Tibial nerve (tissue), 4 donors: ENCODE measurements around the gene UPB1. TPM values are rescaled to one million over a fixed set of nuclear protein-coding genes. Genes with fewer than 3 reads are reported as not detected.

Experiments used
- DNase-seq, 2 donors: peaks; one replicate each; pipeline ENCODE4 v3.0.0-alpha.2; 2019; ENCODE audit warnings: low spot score in 2 of 2
- H3K27ac ChIP-seq, 4 donors: fragments of 200-600 bp; sonication (generic) in 3 of 4; one replicate each; pipeline ENCODE4 v1.5.1; 2017 to 2019; ENCODE audit warnings: mild to moderate bottlenecking in 1 of 4
- H3K27me3 ChIP-seq, 2 donors: fragments of 200-600 bp; sonication (generic) in 1 of 2; one replicate each; pipeline versions ENCODE4 v1.5.1 to v1.6.0; 2017 to 2019
- H3K36me3 ChIP-seq, 3 donors: fragments of 200-600 bp; sonication (generic); one replicate each; pipeline ENCODE4 v1.5.1; 2018 to 2019
- H3K4me1 ChIP-seq, 4 donors: fragments of 200-600 bp; sonication (generic) in 3 of 4; one replicate each; pipeline ENCODE4 v1.5.1; 2017 to 2019
- H3K4me3 ChIP-seq, 4 donors: fragments of 200-600 bp; sonication (generic) in 3 of 4; one replicate each; pipeline ENCODE4 v1.5.1; 2017 to 2019; ENCODE audit warnings: mild to moderate bottlenecking in 1 of 4, moderate library complexity in 1 of 4
- H3K9me3 ChIP-seq, 4 donors: fragments of 200-600 bp; sonication (generic) in 3 of 4; one replicate each; pipeline ENCODE4 v1.5.1; 2017 to 2019
- CTCF ChIP-seq, 5 experiments: fragments of 200-600 bp in 3 of 5; fragments of 450-650 bp in 2 of 5; sonication (generic) in 3 of 5; IDR thresholded peaks; one replicate each; pipeline ENCODE4 v1.5.1; 2016 to 2019; ENCODE audit warnings: antibody characterized with exemption in 5 of 5, mild to moderate bottlenecking in 3 of 5, moderate library complexity in 2 of 5
- EP300 ChIP-seq, 2 donors: sonication (generic); formaldehyde crosslinking; IDR thresholded peaks; one replicate each; pipeline ENCODE4 v1.6.1; 2017; ENCODE audit warnings: antibody characterized with exemption in 2 of 2, mild to moderate bottlenecking in 1 of 2
- POLR2A ChIP-seq, 2 donors: fragments of 450-650 bp; IDR thresholded peaks; one replicate each; pipeline ENCODE4 v1.6.1; 2017; ENCODE audit warnings: antibody characterized with exemption in 2 of 2, mild to moderate bottlenecking in 2 of 2, moderate library complexity in 2 of 2
- WGBS, 2 donors: methylation state at CpG; one replicate each; pipeline ENCODE4 v1.1.5; 2018; 5-methylcytosine and 5-hydroxymethylcytosine counted together
- total RNA-seq, 4 donors: library from RNA; depleted of rRNA; stranded (reverse); fragments of >200 nt; gene quantifications; one replicate each; pipeline ENCODE4 v1.1.0, GENCODE V29; 2016

The UPB1 gene
- total RNA-seq, 4 donors from 2014 or later, result 0.44 to 0.98 (median 0.63) TPM; not detected in 1

DNA sequence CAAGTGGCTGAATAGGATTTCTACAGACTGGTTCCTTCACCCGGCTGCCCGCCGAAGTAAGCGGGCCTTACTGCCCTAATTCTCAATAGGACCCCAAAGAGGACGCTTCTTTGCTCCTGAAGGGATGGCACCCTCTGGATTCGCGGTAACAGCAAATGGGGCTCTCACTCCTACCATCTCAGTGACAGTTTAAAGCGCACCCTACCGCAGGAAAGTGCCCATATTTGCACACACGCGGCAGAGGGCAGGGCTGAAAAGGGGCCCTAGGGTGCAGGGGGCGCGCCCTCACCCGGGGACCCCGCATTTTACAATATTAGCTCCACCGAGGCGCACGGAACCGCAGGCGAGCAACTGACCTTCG lies 985 bp upstream of the UPB1 start:
- 51 to 52% methylated on average over 13 to 21 of the region's 21 CpGs for WGBS, 2 donors

GRCh38 chr22:24495365-24495675 lies 188 bp downstream of the UPB1 start:
- no peak overlapping the region for H3K4me3 ChIP-seq
- DNase-seq, result no peak
- 94 to 97% methylated on average over 17 of the region's 17 CpGs for WGBS, 2 donors
- peaks cover 0 to 12% (median 0%) of the 10 kb centered on the region in 4 donors for H3K4me1 ChIP-seq
- TF ChIP-seq POLR2A (IDR thresholded peaks at IDR 0.05), result no peak
- no peak for TF ChIP-seq EP300 (IDR thresholded peaks at IDR 0.05)
- no peak for TF ChIP-seq CTCF (IDR thresholded peaks at IDR 0.05)
- no peaks in the 10 kb centered on the region for H3K36me3 ChIP-seq
- H3K27me3 ChIP-seq, result peaks cover 0 to 29% of the 10 kb centered on the region in 2 donors
- H3K9me3 ChIP-seq, result no peaks in the 10 kb centered on the region
- no peak overlapping the region for H3K27ac ChIP-seq

More for the DNA sequence above, 985 bp upstream of the UPB1 start:
- peaks cover 0 to 29% of the 10 kb centered on the region in 2 donors for H3K27me3 ChIP-seq
- DNase-seq, result no peak
- H3K4me1 ChIP-seq, result peaks cover 0 to 12% (median 0%) of the 10 kb centered on the region in 4 donors
- no peak overlapping the region for H3K27ac ChIP-seq
- no peaks in the 10 kb centered on the region for H3K9me3 ChIP-seq
- H3K36me3 ChIP-seq, result no peaks in the 10 kb centered on the region
- H3K4me3 ChIP-seq, result peak overlapping the region in 1 of 4 donors; percentile 26
- TF ChIP-seq CTCF (IDR thresholded peaks at IDR 0.05), result no peak
- no peak for TF ChIP-seq POLR2A (IDR thresholded peaks at IDR 0.05)
- TF ChIP-seq EP300 (IDR thresholded peaks at IDR 0.05), result no peak

GRCh38 chr22:24496234-24496633 lies 1.1 kb downstream of the UPB1 start:
- H3K4me3 ChIP-seq, result no peak overlapping the region
- no peaks in the 10 kb centered on the region for H3K36me3 ChIP-seq
- DNase-seq, result no peak
- TF ChIP-seq POLR2A (IDR thresholded peaks at IDR 0.05) (no peak), EP300 (IDR thresholded peaks at IDR 0.05) (no peak)
- no peak overlapping the region for H3K27ac ChIP-seq
- no peaks in the 10 kb centered on the region for H3K9me3 ChIP-seq
- 86 to 92% methylated on average over 5 of the region's 5 CpGs for WGBS, 2 donors
- peaks cover 0 to 12% (median 0%) of the 10 kb centered on the region in 4 donors for H3K4me1 ChIP-seq
- H3K27me3 ChIP-seq, result peaks cover 0 to 29% of the 10 kb centered on the region in 2 donors

GRCh38 chr22:24496661-24497060 lies 1.5 kb downstream of the UPB1 start:
- H3K4me3 ChIP-seq, result no peak overlapping the region
- H3K27me3 ChIP-seq, result peaks cover 0 to 29% of the 10 kb centered on the region in 2 donors
- 91 to 97% methylated on average over 2 of the region's 2 CpGs for WGBS, 2 donors
- H3K9me3 ChIP-seq, result no peaks in the 10 kb centered on the region
- TF ChIP-seq POLR2A (IDR thresholded peaks at IDR 0.05) (no peak), EP300 (IDR thresholded peaks at IDR 0.05) (no peak), CTCF (IDR thresholded peaks at IDR 0.05) (no peak)
- no peaks in the 10 kb centered on the region for H3K36me3 ChIP-seq
- H3K4me1 ChIP-seq, result peaks cover 0 to 12% (median 0%) of the 10 kb centered on the region in 4 donors
- DNase-seq, result no peak
- H3K27ac ChIP-seq, result no peak overlapping the region

DNA sequence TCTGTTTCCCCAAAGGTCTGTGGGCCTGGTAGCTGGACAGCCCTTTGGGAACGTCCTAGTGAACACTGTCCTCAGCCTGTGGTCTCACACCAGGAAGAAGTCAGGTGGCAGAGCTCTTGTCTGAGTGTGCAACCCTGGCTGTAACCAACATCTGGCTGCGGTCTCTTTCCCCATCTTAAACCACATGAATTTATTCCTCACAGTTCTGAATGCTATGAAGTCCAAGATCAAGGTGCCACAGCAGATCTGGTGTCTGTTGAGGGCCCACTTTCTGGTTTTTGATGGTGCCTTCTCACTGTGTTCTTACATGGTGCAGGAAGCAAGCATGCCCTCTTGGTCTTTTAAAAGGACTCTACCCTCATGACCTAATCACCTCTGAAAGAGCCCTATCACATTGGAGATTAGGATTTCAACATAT lies 2.7 kb downstream of the UPB1 start:
- no peak for TF ChIP-seq CTCF (IDR thresholded peaks at IDR 0.05)
- no peak for TF ChIP-seq EP300 (IDR thresholded peaks at IDR 0.05)
- TF ChIP-seq POLR2A (IDR thresholded peaks at IDR 0.05), result no peak
- DNase-seq, result no peak
- H3K4me3 ChIP-seq, result no peak overlapping the region
- H3K36me3 ChIP-seq, result no peaks in the 10 kb centered on the region
- H3K4me1 ChIP-seq, result peaks cover 0 to 12% (median 0%) of the 10 kb centered on the region in 4 donors
- H3K9me3 ChIP-seq, result no peaks in the 10 kb centered on the region
- 84 to 91% methylated on average over 2 of the region's 2 CpGs for WGBS, 2 donors
- no peak overlapping the region for H3K27ac ChIP-seq
- H3K27me3 ChIP-seq, result peaks cover 0 to 28% of the 10 kb centered on the region in 2 donors

DNA sequence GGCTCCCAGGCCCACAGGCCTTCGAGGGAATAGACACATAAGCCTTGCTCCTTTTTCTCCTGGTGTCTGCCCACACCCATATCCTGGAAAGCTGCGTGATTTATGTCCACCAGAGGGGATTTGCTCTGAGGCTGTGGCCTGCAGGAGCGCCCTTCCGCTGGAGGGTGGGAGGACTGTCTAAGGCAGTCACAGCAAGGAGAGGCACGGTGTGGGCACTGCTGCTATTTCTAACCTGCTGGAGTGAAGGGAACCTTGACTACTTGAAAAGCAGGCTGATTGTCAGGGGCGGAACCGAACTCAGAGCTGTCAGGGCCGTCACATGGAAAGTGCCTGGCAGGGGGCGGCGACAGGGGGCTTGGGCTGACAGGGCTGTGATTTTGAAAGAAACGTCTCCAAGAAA lies 3.7 kb downstream of the UPB1 start:
- TF ChIP-seq EP300 (IDR thresholded peaks at IDR 0.05) (no peak), CTCF (IDR thresholded peaks at IDR 0.05) (no peak), POLR2A (IDR thresholded peaks at IDR 0.05) (no peak)
- WGBS, 2 donors, result 81 to 87% methylated on average over 11 of the region's 11 CpGs
- no peaks in the 10 kb centered on the region for H3K9me3 ChIP-seq
- H3K36me3 ChIP-seq, result no peaks in the 10 kb centered on the region
- peaks cover 0 to 19% of the 10 kb centered on the region in 2 donors for H3K27me3 ChIP-seq
- H3K27ac ChIP-seq, result no peak overlapping the region
- H3K4me3 ChIP-seq, result no peak overlapping the region
- no peak for DNase-seq
- peaks cover 0 to 12% (median 0%) of the 10 kb centered on the region in 4 donors for H3K4me1 ChIP-seq
